ENCODE measurements around the gene SAPCD2.

The SAPCD2 gene

DNA sequence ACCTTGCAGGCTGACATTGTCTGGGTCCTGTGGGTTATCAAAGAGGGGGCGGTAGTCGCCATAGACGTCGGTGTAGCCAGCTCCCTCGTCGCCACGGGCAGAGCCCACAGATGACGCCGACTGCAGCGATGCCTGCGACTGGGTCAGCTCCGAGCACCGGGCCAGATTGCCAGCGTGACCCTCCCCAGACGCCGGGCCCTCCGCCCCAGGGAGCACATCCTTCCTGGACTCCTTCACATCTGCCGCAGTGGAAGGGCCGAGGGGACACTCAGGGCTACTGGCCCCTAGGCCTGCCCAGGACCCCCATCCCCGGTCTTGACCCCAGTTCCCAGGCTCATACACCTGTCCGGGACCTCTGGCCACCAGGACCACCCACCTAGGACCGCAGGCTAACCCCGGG, 56.2 kb downstream of the SAPCD2 start:
- DNase-seq, result no peak

- no peak for DNase-seq
These were observed 56.8 kb downstream of the SAPCD2 start for GRCh38 chr9:137013571-137013940.

DNA sequence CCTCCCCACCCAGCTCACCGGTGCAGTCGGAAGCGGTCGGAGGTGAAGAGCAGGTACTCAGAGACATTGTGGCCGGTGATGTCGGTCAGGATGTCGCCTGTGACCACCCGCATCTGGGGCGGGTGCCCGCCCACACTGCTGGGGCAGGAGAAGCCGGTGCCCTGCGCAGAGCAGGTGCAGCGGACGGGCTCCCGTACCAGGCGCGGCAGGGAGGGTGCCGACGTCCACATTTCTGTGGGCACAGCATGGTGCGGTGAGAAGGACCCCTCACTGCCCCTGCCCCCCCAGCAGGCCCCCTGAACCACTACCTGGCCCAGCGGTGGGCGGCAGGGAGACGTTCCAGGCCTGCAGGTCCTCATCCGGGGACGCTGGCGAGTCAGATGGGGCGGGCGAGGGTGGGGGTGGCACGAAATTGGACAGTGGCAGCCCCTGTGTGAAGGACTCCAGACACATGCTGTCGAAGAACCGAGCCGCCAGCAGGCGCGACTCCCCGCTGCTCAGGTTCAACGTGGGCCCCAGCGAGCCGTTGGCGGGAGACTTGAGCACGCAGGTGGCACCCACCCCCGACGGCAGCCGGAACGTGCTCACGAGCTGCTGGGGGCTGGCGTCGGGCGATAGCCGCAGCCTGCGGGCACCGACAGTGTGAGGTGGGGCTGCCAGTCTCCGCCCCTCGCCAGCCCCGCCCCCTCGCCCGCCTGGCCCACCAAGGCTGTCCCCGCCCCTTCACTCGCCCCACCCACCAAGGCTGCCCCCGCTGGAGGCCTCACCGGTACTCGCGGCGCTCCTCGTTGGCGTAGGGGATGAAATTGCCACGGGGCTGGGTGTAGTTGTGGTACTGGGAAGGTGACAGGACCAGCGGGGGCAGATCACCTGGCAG, 57.4 kb downstream of the SAPCD2 start:
- no peak for DNase-seq
